HG02798 (cell line): ENCODE results near the gene FAM13A.

Source experiments
- ATAC-seq: cut with Tn5 transposase; IDR thresholded peaks from one replicate; pipeline ENCODE4 v1.9.1; 2021; ENCODE audit warnings: mild to moderate bottlenecking; ENCODE audit not compliant: unreplicated experiment, poor library complexity

FAM13A gene

GRCh38 chr4:88757067-88757466, 299.9 kb downstream of the FAM13A start:
- ATAC-seq, result no peak

- no peak for ATAC-seq
These were observed 300.8 kb downstream of the FAM13A start for GRCh38 chr4:88756149-88756548.

DNA sequence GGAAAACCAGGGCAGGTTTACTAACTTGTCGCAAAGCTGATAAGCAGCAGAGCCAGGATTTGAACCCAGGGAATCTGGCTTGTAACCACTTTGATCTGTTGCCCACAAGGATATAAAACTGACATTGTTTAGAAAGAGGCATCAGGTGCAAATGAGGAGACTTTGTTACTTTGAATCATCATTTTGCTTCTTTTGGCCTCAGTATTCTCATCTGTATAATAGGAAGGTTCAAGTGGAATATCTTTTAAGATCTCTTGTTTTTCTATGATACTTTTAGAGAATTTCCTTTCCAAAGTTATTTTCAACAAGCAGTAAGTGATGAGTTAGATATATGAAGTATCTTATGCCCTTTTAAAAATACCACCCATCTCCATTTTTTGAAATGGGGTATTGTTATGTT, 301.5 kb downstream of the FAM13A start:
- ATAC-seq, result no peak

- ATAC-seq, result no peak
These were observed 302.2 kb downstream of the FAM13A start for GRCh38 chr4:88754796-88755195.

GRCh38 chr4:88753658-88754571, 303.1 kb downstream of the FAM13A start:
- no peak for ATAC-seq

- no peak for ATAC-seq
These were observed 304.2 kb downstream of the FAM13A start for GRCh38 chr4:88752754-88753153.

DNA sequence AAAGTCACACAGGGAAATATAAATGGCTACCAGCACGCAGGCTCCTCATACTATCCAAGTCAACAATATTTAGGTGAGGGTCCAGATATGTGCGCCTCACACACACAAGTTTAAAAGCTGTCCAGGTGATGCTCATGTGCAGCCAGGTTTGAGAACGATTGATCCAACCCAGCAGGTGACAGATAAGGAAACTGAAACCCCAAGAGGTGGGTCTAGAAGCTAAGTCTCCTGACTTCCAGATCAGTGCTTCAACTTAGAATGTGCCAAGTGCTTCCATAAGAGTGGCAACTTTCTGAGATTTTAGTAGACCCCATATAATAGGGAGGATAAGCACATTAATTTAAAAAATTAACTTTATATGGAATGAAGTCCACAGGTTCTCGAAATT, 304.9 kb downstream of the FAM13A start:
- ATAC-seq, result no peak

DNA sequence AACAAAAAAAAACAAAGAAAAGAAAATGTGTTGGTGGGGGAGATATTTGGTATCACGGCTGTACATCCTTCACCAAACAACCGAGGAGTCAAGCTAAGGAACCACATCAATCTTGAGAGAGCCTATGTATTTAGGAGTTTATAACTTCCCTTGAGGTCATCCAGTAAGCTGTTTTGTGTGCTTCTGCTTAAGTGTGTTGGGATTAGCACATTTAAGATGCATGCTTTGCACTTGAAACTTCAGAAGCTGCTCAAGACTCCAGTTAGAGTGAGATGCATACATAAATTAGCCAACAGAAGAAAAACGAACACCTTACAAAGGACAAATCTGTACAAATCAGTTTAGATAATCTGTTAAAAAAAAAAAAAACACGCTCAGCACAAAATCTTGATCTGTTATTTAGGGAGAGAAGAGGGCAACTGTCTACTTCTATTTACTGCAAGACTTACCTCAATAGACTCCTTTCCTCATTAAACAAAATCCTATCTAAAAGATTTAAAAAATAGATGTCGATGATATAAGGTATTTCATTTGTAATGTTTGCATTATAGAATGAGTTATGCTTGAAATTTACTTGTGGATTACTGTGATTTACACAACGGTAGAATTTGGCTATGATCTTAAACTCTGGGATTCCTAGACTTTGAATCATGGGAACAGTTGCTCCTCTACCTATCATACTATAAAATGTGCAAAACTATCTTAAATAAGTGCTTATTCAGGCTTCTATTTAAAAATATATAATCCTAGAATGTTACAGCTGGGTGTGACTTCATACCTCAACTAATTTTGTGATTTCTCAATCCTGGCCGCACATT, 305.5 kb downstream of the FAM13A start:
- no peak for ATAC-seq

DNA sequence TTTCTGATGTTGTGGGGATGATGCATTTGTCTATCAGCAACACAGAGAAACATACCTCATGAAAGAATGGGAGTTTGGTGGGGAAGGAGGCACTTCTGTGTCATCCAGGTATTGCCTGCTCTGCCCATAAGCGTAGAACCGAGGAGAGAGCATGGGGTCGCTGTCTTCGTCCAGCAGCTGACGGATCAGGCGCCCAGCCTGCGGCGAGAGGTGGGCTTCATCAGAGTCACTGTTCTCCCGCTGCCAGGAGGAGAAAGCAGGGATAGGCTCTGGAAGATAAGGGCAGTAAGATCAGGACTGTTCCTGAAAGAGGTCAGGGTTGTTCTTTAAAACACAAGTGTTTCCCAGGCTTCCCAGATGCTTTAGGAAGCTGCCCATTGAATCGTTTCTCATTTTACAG, 306.6 kb downstream of the FAM13A start:
- no peak for ATAC-seq

- no peak for ATAC-seq
These were observed 309.6 kb downstream of the FAM13A start for GRCh38 chr4:88747351-88747750.

GRCh38 chr4:88746206-88746605, 310.8 kb downstream of the FAM13A start:
- no peak for ATAC-seq

DNA sequence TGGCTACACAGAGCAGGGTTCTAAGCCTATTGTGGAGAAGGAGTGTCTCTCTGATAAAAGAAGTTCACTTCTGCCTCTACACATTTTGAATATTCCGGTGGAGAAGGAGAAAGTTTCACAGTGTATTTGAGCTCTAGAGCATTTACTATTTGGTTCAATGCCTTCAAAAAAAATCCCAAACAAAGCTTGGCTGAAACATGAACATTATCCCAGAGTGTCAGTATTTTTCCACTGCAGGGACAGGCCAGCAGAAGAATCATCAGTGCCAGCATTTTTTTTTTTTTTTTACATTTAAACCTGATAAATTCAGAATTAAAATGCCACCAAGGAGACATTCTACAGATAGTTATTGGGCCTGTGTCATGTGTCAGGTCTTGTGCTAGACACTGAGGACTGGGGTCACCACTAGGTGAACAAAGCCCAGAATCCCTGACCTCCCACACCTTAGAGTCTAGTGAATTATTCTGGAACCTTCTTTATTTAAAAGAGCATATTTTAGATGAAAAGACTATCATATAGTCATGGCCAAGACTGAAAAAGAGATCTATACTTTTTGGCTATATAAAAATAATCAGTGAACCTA, 311.3 kb downstream of the FAM13A start:
- ATAC-seq, result no peak

DNA sequence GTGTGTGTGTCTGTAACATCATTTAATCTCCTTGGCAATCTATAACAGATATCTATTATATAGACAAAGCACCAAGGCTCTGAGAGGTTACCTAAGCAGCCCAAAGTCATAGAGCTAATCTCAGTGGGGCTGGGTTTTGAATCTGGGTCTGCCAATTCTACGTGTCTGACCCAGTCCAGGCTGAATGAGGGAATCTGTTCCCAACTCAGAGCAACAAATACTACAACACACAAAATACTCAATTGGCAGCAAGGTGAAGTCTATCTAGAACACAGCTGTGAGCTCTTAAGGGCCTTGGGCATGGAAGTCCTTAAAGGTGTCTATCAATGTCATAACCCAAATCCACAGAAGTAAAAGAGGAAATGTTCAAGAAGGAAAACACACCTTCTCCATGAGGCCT, 311.8 kb downstream of the FAM13A start:
- no peak for ATAC-seq

- no peak for ATAC-seq
These were observed 312.4 kb downstream of the FAM13A start for GRCh38 chr4:88744609-88745008.

DNA sequence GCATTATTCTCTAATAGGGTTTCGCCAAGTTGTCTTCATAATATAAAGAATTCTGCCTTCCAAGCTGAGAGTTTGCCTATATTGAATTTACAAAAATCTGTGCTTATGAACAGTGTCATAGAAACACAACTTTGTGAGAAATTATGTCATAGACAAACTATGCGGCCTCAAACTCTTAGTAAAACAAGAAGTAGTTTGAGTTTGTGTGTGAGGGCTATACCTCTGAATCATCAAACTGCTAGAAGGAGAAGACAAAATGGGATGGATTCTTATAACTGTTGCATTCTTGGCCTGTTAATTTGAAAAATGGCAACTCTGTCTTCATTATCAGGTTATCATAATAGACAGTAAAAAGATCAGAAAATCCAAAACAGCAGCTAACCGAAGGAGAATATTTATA, 313.3 kb downstream of the FAM13A start:
- ATAC-seq, result no peak

- ATAC-seq, result no peak
These were observed 314.4 kb downstream of the FAM13A start for GRCh38 chr4:88742561-88742960.

DNA sequence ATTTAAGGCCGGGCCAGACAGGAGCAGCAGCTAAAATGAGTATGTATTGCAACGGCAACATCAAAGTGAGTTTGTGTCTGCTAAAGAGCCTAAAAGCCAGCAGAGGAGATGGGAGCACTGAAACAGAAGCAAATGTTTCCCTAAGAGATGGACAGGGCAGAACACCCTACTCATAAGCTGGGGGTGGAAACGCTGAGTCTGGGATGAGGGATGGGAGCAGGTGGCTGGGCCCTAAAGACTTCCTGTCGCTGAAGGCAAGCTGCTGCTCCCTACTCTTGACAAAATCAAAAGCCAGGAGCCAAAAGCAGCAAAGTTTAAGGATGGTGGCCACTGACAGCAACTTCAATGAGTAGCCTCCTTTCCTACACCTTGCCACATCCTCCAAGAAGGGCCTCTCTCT, 318.8 kb downstream of the FAM13A start:
- no peak for ATAC-seq

DNA sequence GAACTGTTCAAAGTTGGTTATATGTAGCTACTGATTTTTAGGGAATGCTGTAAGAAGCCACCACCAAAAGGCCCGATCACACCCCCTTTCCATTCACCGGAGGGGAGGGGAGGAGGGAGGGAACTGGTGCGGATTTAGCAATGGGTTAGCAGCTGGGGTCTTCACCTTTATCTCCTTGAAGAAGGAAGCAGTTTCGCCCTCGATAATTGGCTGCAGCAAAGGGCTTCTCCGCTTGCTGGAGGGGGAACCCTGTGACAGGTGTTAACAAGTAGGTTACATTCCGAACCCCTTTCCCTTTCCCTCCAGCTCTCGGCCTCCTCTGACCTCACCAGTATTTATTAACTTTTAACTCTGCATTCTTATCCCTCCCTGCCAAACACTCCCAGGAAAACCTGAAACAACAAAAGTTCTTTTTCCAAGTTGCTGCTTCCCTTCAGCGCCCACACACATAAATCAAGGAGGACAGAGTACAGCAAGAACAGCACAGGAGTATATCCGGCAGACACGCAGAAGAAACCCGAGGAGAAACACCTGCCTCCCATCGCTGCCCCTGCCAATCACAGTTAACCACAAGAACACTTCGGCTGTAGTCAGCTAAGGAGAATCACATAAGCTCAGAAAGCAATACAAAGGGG, 319.6 kb downstream of the FAM13A start:
- peak; percentile 51 for ATAC-seq

GRCh38 chr4:88736264-88736663, 320.7 kb downstream of the FAM13A start:
- ATAC-seq, result no peak

DNA sequence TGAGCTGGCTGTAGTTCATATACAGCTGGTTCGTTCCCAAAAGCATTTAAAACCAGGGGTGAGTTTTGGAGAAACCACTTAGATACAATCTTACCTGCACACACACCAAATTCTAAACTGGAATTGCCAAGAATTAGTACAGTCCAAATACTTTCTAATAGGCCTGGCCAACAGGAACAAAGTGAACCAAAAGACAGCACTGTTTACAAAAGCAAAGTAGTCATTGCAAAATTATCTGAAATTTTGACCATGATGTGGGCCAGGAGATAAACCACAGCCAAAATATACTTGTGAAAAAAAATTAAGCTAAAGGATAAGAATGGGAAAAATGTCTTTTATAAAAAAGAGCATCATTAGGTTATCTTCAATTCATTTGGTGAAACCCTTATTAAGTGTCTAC, 321.4 kb downstream of the FAM13A start:
- no peak for ATAC-seq
